Measurements from ENCODE around the gene CCDC12. TPM values are rescaled to one million over a fixed set of nuclear protein-coding genes. Genes with fewer than 3 reads are reported as not detected.

The CCDC12 gene
- total and polyA plus RNA-seq, 9 of the 15 experiments (the other 6 are each of a cell fraction or from before 2014, with no cell fraction given): 8.9 to 201 (median 86.9) TPM

DNA sequence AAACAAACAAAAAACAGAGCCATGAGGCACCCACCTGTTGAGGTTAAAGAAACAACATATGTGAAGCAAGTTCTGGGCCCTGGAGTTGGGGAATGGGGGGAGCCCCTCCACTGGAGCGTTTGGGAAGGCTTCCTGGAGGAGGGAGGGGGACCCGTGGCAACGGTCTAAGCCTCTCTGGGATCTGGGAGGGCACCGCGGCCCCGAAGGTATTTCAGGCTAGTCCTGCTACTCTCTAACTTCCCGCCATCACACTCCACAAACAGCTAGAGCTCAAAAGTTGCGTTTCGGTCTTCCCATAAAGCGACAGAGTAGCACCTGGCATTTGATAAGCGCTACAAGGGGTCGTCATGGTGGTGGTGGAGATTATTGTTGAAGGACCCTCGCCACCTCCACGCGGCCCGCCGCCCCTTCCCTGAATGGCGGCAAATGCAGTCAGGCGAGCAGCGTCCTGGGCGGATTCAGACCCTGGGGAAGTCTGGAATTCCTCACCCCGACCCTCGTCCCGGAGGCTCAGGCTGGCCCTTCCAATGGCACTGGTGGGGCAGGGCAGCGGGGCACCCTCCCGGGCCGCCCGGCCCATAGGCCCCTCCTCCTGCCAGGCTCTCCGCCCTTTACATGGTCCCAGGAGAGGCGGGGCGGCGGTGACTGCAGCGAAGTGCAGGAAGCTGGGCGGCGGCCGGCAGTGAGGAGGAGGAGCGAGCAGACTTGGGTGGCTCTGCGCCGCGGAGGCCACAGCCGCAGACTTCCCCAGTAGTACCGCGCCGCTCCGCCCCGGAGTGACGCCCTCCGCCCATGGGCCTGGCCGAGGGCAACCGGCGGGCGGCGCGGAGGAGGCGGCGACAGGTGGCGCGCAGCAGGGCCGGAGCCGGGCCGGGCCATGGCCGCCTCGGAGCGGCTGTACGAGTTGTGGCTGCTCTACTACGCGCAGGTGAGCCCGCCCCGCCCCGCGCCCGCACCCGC is 2.7 kb upstream of the CCDC12 start, which contains the start of gene NBEAL2 (continued):
- TF ChIP-seq HMGN3 (IDR thresholded peaks at IDR 0.05; ENCODE audit: borderline replicate concordance, extremely low read depth, insufficient read length, low read depth, low read length) (peak; percentile 90), DMBX1 (CRISPR knock-in tag; IDR thresholded peaks at IDR 0.05; ENCODE audit: borderline replicate concordance) (peak; percentile 23; the same call in 1 of the 2 replicates), ZNF165 (CRISPR knock-in tag; IDR thresholded peaks at IDR 0.05; ENCODE audit: borderline replicate concordance) (0 out of 2 replicates have a peak, but pooled peaks have one; percentile 45), ZKSCAN8 (CRISPR knock-in tag; IDR thresholded peaks at IDR 0.05) (0 out of 2 replicates have a peak, but pooled peaks have one; percentile 48), NR2C2 (CRISPR knock-in tag; IDR thresholded peaks at IDR 0.05) (peak; percentile 78), NR2C2 (tag; IDR thresholded peaks at IDR 0.05) (0 out of 2 replicates have a peak, but pooled peaks have one; percentile 29), SMARCE1 (IDR thresholded peaks at IDR 0.05) (peak; percentile 65), MYNN (IDR thresholded peaks at IDR 0.05) (peak; percentile 78; the same call in 1 of the 2 replicates), MYNN (CRISPR knock-in tag; IDR thresholded peaks at IDR 0.05) (no peak), CHCHD3 (CRISPR knock-in tag; IDR thresholded peaks at IDR 0.05) (0 out of 2 replicates have a peak, but pooled peaks have one; percentile 65), ZNF695 (CRISPR knock-in tag; IDR thresholded peaks at IDR 0.05) (0 out of 2 replicates have a peak, but pooled peaks have one; percentile 12), CREM (IDR thresholded peaks at IDR 0.05; ENCODE audit: low read depth) (peak; percentile 67; the same call in 1 of the 2 replicates), ZBTB2 (IDR thresholded peaks at IDR 0.05) (peak; percentile 65; the same call in 1 of the 2 replicates), ZBTB40 (IDR thresholded peaks at IDR 0.05) (peak; percentile 63), ZBTB40 (CRISPR knock-in tag; IDR thresholded peaks at IDR 0.05) (no peak), NR3C1 (CRISPR knock-in tag; IDR thresholded peaks at IDR 0.05) (no peak), ZNF146 (CRISPR knock-in tag; IDR thresholded peaks at IDR 0.05; ENCODE audit: unreplicated experiment) (no peak), KAT7 (CRISPR knock-in tag; IDR thresholded peaks at IDR 0.05; ENCODE audit: borderline replicate concordance) (peak; percentile 56; the same call in 1 of the 2 replicates)
